HS-5 (cell line): ENCODE measurements around the gene TYMP.

ENCODE experiments used
- DNase-seq: peaks from one replicate; pipeline ENCODE4 v3.0.0-alpha.2; 2012; ENCODE audit warnings: low read depth

TYMP gene, protein sequence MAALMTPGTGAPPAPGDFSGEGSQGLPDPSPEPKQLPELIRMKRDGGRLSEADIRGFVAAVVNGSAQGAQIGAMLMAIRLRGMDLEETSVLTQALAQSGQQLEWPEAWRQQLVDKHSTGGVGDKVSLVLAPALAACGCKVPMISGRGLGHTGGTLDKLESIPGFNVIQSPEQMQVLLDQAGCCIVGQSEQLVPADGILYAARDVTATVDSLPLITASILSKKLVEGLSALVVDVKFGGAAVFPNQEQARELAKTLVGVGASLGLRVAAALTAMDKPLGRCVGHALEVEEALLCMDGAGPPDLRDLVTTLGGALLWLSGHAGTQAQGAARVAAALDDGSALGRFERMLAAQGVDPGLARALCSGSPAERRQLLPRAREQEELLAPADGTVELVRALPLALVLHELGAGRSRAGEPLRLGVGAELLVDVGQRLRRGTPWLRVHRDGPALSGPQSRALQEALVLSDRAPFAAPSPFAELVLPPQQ

DNA sequence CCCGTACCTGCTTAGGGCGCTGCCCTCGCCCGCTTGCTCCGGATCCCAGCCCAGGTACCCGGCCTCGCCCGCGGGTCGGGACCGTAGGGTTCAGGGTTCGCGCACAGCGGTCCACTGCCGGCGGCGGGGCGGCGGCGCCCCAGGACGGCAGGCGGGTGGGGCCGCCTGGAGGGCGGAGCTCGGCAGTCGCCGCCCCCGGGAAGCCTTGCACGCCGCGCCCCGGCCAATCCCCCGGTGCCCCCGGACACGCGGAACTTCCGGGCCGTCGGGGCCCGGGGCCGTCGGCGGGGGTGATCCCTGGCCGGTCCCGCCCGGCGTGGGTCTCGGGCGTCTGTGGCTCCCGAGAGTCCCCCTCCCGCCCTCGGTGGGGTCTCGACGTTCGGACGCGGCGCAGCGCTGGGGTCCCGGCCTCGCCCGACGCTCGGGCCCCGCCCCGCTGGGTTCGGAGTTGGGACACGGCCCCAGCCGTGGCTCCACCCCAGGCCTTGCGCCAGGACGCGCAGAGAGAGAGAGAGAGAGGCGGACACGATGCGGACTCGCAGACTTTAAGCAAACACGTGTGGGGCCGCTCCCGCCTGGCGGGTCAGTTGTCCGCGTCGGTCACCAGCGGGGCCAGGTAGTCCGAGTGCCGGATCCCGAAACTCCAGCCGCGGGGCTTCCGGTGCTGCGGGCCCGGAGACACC, at the start of gene TYMP:
TSS of gene TYMP (minus strand) at position 116 of the 683 bp plus-strand sequence. CDS start 303 bp downstream, outside the sequence.
- DNase-seq, result no peak

DNA sequence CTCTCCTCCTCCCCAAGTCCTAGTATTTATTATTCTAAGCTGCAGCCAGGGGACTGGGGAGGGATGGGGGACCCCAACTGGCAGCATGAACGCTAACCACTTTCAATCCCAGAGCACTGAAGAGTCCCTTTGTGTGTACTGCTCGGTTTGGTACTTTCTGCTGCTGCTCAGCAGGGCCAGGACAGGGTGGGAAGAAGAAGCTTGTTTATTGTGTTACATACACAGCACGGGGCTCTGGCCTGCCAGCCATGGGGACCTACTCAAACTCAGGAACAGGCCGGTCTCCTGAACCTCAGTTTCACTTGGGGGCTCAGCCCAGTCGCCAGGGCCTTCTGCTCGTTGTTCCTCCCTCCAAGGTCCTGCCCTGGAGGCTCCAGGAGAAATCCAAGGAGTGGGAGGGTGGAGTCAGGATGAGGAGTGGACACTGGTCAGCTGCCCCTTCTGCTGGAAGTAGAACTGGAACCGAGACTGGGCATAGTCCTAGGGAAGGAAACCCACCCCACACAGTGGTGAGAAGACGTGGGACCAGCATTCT, 49.0 kb upstream of the TYMP start:
- no peak for DNase-seq

DNA sequence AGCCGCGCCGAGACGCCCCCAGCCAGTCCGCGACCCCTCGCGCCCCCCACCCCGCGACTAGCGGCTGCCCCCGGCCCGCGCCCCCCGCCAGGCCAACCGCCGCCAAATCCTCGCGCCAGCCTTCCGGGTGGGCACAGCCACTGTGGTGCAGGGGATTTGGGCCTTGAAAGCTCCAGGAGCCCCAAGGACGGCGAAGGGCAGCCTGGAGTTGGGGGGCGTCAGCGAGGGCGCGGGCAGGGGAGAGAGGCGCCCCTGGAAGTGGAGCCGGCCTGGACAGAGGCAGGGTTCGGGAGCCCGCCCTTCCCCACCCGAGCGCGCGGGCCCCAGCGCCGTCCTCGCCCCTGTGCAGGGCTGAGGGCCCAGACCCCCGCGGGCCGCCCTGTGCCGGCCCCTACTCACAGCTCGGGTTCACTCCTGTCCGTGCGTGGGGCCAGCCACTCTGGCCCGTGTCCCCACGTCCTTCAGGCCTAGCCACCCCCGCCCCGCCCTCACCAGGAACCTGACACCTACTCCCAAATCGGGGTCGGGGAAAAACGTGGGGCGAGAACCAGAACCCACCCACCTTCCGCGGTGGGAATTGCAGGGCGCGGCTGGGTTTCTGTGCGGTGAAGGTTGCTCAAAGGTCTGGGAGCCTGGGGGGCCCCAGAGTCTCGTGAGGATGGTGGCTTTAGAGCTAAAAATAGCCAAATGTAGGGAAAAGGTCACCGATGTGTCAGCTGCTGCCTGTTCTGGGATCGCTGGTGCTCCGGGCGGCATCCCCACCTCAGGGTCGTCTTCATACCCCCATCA, 48.4 kb upstream of the TYMP start, which contains the start of gene CPT1B:
TSS of gene CPT1B (minus strand) at position 441 of the 789 bp plus-strand sequence. CDS start 512 bp downstream, outside the sequence.
- DNase-seq, result no peak

DNA sequence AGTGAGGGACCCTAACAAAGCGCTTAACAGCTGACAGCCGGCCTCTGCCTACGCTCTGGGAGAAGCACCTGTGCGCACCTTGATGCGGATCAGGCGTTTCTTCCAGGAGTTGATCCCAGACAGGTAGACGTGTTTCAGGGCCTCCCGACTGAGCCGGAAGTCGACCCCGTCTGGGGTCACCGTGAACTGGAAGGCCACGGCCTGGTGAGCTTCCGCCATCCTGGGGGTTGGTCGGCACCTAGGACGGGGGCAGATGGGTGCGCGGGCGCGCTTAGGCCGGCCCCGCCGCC, 47.8 kb upstream of the TYMP start:
- DNase-seq, result no peak

DNA sequence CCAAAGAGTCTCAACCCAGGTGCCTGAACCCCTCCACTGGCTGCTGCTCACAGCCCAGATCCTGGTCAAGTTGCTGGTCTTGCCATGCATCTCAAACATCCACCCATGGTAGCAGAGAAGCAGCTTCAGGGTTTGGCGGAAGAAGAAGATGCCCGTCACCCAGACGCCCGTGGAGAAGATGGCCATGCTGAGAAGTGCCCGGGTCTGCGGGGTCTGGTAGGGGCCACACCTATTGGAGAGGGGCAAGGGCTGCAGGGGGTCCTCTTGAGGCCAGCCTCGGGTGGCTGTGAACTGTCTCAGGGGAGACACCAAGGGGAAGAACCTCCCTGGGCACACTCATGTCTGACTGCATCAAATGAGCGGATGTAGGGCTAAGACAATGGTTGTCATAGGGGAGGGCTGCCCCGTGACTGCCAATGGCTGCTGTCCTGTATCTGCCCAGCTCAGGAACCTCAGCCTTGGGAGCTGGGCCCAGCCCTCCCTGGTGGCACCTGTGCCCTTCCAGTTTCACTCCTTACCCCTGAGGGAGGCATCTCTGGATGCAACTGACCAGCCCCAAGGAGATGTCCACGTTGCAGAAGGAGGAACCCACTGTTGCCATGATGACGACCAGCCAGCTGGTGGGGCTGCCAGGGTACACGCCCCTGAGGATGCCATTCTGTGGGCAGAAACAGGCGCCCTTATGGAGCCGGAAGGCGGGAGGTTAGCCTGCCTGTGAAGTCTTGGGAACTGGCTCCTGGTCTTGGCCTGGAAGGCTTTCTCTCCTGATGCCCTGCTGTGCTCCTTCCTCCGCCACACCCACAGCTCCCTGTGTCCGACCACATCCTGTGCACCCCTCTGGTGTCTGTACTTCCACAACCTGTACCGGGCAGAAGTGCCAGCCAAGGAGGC, 47.2 kb upstream of the TYMP start:
- no peak for DNase-seq

DNA sequence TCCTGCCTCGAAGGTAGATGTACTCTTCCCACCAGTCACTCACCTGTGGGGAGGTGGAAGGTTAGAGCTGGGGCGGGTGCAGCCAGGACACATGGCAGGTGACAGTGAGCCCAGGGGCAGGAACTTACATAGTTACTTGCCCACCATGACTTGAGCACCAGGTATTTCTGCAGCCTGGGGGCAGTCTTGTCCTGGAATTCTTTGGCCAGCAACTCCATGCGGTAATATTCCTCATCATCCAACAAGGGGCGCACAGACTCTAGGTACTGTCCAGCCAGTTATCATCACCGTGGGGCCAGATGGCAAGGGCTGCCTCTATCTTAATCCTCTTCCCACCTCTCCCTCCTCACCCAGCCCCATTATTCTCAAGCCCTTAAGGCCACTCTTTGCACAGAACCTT, 46.3 kb upstream of the TYMP start:
- DNase-seq, result no peak

DNA sequence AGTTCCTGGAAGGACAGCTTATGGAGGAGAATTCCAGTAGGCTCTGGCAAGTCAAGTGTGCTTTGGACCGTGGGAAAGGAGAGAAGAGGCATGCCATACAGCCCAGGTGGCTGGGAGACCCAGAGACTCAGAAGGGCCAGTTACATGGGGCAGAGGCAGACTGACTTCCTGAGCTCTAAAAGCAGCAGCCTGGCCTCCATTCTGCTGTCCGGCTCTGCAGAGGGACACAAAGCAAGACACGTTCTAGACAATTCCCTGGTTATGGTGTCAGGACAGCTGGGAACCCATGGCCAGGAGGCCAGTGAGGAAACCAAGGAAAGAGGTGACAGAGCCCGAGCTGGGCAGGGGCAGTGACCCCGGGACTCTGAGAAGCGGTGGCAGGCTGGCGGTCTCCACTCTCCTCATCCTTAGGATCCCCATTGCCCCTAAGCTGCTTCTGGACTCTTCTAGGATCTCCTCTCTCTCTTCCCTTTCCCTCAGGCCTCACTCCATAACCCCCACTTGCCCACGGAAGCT, 45.7 kb upstream of the TYMP start:
- DNase-seq, result no peak

DNA sequence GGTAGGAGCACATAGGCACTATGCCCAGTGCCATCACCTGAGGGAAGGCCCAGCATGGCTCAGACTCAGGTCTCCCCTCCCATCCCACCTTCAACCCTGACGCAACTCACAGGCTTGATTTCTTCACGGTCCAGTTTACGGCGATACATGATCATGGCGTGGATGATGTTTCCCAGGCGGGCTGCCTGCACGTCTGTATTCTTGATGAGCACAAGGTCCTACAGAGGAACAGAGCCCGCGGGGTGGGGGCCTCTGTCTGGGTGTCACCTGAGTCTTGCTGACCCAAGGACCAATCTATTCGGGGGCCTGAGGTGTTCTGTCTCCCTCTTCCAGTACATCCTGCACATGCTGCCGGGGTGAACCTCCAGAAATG, 44.6 kb upstream of the TYMP start:
- DNase-seq, result no peak

DNA sequence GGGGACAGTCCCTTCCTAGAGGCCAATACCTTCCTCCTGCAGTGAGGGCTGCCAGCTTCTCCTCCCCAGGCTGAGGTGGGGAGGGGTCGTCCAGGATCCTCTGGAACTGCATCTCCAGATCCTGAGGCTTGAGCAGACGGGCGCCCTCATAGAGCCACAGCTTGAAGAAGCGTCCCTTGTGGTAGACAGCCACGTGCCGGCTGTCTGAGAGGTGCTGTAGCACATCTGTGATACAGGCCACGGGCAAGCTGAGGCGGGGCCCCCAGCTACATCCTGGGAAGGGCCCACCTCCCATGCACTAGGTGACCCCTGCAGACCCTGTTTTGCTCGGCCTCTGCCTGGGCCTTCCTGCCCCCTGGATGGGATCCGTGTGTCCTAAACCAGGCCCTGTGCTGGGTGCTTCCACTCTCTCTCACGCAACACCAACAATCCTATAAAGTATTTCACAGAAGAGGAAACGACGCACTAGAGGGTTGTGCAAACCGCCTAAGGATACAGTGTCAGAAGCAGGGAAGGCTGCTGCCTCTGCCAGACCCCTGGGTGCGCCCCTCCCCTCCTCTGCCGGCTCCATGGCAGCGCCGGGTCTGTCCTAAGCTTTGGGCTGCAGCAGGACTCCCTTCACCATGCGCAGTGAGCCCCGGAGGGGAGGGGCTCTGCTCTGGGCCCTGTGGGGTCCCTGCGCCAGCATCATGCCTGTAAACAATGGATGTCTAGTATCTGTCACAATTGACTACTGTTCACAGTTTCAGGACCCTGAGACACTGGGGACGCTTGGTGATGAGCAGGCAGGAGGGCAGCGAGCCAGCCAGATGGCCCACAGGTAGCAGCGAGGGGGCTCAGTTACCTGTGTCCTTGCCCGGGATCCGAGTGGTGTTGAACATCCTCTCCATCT, 43.9 kb upstream of the TYMP start:
- no peak for DNase-seq

DNA sequence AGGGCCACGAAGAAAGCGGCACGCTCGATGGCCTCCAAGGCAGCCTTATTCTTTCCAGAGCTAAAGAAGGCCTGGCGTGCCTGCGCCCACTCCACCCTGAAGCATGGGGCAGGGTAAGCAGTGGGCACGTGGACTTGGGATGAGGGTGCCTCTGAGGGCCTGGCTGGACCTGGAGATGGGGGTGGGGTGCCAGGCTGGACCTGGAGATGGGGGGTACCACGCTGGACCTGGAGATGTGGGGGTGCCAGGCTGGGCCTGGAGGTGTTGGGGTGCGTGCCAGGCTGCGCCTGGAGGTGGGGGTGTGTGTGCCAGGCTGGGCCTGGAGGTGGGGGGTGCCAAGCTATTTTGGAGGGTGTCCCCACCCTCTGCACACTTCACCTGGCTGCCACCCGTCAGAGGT, 43.2 kb upstream of the TYMP start:
- DNase-seq, result no peak

DNA sequence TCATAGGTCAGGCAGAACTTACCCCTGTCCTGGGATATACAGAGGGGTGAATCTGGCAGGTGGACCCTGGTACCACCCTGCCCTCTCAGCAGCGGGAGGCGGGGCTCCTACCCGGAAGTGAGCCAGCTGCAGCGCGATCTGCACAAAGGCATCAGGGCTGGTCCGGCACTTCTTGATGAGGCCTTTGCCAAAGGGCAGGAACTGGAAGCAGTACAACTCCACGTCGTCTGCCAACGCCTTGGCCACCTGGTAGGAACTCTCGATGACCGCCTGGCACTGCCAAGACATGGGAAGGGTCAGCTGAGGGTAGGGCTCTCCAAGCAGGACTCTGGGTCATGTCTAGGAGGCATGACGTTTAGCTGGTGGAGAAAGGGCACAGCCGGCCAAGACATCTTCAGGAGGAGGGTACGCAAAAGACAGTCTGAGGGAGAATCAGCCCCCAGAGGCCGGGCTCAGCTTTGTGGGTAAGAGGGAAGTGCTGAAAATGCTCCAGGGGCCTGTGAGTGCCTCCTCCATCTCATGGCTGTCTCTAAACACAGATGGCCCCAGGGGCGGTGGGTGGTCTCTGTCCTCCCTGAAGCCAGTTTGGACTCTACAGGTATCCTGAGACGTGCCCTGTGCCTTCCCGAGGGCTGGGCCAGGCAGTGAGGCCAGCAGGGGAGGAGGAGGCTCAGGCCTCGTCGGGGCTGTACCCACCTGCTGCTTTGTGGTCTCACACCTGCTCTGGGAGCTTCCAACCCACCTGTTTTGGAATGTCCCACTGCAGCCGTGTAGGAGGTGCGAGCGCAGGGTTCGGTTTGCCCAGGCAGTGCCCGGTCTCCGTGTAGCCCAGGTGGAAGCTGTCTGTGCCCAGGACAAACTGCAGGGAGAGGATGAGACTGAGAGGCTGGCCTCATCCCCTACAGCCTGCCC, 41.7 kb upstream of the TYMP start:
- no peak for DNase-seq

DNA sequence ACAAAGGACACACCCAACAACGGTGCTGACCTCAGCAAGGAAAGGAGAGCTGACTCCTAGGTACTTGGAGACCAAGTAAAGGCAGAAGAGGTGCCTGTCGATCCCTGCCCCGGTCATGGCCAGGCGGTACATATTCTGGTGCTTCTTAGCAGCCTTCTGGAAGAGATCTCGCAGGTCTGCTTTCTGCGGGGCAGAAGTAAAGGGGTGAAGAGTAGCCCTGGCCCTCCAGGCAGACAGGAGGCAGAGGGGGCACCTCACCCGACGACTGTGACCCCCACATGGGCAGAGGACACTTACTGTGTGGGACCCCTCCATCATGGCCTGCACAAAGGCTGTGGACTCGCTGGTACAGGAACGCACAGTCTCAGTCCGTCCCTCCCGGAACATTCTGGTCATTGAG, 41.0 kb upstream of the TYMP start:
- no peak for DNase-seq

DNA sequence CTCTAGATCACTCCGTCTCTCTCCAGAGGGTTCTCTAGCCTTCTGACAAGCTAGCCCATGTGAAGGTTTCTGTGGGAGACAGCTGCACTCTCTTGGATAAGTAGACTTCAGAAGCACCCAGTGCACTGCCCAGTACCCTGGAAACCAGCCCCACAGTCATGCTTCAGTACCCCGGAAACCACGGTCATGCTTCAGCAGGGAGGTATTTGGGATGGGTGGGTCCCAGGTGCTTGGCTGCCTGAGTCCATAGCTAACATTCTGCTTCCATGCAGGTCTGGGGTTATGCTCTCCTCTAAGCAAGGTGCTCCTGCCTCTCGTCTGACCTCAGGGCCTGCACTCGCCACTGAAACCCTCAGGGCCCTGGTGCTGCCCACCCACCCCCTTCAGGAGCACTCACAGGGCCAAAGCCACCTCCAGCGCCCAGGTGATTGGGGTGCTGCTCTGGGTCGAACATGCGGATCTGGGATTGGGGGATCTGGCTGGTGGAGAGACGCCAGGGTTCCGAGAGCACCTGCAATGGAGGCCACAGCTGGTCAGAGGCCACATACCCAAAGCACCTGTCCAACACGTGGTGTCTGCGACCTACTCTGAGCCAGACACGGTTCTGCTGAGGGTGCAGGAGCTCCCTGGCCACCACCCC, 40.2 kb upstream of the TYMP start:
- no peak for DNase-seq

DNA sequence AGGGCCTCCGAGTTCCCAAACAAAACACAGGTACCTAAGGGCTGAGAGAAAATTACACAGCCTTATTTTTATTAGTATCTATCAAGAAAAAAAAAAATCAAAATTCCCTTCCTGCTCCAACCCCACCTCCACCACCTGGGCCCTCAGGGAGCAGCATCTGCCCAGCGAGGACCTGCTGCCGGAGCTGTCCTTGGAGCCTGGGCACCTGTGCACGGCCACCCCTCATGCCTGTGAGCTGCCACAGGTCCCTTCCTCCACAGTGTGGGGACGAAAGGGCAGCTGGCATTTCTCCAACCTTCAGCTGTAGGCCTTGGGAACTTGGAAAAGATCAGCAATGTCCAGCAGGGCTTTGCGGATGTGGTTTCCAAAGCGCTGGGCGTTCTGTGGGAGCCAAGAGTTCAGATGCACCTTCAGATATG, 39.2 kb upstream of the TYMP start:
- DNase-seq, result no peak

DNA sequence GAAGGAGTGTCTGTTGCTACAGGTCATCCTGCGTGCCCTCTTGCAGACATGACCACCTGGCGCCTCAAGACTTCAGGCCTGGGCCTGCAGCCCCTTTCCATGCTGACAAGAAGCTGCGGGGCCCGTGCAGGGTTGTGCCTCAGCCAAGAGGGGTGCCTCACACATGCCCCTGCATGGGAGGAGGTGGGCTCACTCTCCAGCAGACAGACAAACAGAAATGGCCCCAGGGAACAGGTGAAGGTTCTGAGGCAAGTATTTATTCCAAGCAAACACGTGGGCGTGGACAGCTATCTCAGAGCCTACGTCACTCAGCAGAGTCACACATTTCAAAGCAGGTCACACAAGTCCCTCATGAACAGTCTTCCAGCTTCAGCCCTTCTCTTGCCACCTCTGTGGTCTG, 38.8 kb upstream of the TYMP start:
- DNase-seq, result no peak

DNA sequence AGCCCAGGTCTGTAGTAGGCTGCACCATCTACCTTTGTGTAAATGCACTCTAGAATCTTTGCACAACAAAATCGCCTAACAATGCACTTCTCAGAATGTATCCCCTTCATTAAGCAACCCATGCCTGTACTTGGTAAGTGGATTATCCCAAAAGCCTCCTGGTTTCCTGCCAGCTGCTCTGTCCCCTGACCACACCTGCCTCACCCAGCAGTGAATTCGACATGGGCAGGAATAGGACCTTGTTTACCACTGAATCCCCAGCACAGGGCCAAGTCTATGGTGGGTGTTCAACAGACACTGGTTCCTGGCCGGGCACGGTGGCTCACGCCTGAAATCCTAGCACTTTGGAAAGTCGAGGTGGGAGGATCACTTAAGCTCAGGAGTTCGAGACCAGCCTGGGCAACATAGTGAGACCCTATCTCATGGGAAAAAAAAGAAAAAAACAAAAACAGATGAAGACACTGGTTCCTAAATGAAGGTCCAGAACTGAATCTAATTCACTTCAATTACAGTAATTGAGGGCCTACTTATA, 38.0 kb upstream of the TYMP start:
- no peak for DNase-seq

DNA sequence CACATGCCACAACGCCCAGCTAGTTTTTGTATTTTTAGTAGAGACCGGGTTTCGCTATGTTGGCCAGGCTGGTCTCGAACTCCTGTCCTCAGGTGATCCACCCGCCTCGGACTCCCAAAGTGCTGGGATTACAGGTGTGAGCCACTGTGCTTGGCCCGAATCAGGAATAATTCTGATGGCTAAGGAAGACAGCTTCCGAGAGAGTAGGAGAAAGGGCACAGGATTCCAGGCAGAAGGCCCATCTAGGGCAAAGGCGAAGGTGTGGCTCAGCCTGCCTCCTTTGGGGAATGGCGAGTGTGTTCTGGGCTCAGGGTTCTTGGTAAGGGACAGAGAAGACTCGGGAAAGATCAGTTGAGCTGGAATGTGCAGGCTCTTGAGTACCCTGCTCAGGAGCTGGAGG, 34.5 kb upstream of the TYMP start:
- no peak for DNase-seq

DNA sequence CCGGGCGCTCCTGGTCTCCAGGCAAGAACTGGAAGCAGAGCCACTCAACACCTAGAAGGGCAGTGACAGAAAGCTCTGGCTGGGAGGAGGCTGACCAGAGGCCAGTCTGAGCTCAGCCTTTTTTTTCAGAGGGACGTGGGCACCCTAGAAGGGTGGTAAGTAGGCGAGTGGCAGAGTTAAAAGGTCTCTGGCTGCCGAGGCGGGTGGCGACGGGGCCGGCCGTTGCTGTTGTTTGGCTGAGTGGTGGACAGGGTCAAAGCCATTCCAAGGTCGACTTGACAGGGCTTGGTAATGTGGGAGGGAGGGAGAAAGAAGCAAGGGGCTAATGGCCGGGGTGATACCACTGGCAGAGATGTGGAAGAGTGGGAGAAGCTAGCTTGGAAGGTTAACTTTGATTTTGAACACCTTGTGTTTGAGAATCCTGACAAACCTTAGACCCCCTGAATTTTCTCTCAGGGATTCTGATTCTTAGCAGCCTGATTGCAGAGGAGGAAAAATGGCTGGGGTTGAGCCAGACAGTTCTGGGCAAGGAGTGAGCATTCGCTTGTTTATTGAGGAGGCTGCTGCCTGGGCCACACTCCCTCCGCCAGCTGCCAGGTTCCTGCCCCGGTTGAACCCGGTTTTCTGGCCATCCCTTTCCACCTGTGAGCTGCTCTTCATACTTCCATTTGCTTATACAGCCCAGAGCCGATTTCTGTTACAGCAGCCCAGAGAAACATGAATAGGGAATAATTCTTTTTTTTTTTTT, 33.8 kb upstream of the TYMP start:
- no peak for DNase-seq
